A549 (cell line): ENCODE results near the gene CIBAR2.

Experiments used
- CBX8 ChIP-seq: fragments of 200-600 bp; sonication (generic); IDR thresholded peaks from 2 replicates; pipeline ENCODE4 v1.6.1; 2016
- CEBPB ChIP-seq, 2 experiments: fragments of >200 bp in 1 of 2; sonication (Bioruptor Twin) in 1 of 2; formaldehyde crosslinking in 1 of 2; IDR thresholded peaks; 2 replicates each; pipeline ENCODE4 v1.6.1; 2012 to 2016
- CTCF ChIP-seq: fragments of >200 bp; sonication (Bioruptor Twin); formaldehyde crosslinking; IDR thresholded peaks from 3 replicates; pipeline ENCODE4 v1.5.1; 2016
- EP300 ChIP-seq, 2 experiments: fragments of >200 bp; sonication (Bioruptor Twin); formaldehyde crosslinking; IDR thresholded peaks; 2 replicates in 1 of 2; 3 replicates in 1 of 2; pipeline ENCODE4 v1.6.1; 2016 to 2017
- ESRRA ChIP-seq: fragments of 150-350 bp; IDR thresholded peaks from 2 replicates; pipeline ENCODE4 v1.6.1; 2014; ENCODE audit warnings: mild to moderate bottlenecking, low read length, borderline replicate concordance
- FOSL2 ChIP-seq, 2 experiments: fragments of 450-650 bp in 1 of 2; fragments of >200 bp in 1 of 2; sonication (Bioruptor Twin) in 1 of 2; formaldehyde crosslinking; IDR thresholded peaks; 2 replicates each; pipeline versions ENCODE4 v1.5.0 to v1.6.1; 2016 to 2020; ENCODE audit warnings: mild to moderate bottlenecking in 1 of 2, moderate library complexity in 1 of 2
- JUN ChIP-seq, 2 experiments: fragments of >200 bp; sonication (Bioruptor Twin); formaldehyde crosslinking; IDR thresholded peaks; 2 replicates in 1 of 2; 3 replicates in 1 of 2; pipeline ENCODE4 v1.6.1; 2016 to 2017
- JUNB ChIP-seq: fragments of >200 bp; sonication (Bioruptor Twin); formaldehyde crosslinking; IDR thresholded peaks from 2 replicates; pipeline ENCODE4 v1.6.1; 2016
- MYC ChIP-seq: IDR thresholded peaks from 2 replicates; pipeline ENCODE4 v1.6.1; 2012; ENCODE audit warnings: mild to moderate bottlenecking, inconsistent platforms, low read length, improper control_type of control experiment, borderline replicate concordance
- NPAS2 ChIP-seq: fragments of 250-450 bp; sonication (Bioruptor Pico); IDR thresholded peaks from 2 replicates; pipeline ENCODE4 v1.8.0; 2022; ENCODE audit warnings: mild to moderate bottlenecking, moderate library complexity, borderline replicate concordance
- POLR2A ChIP-seq: IDR thresholded peaks from 2 replicates; pipeline ENCODE4 v1.6.1; 2012; ENCODE audit warnings: mild to moderate bottlenecking, low read length
- RCOR1 ChIP-seq: fragments of 150-350 bp; IDR thresholded peaks from 2 replicates; pipeline ENCODE4 v1.6.1; 2014; ENCODE audit warnings: antibody characterized with exemption, low read length, low read depth
- TF ChIP-seq, protein P1 (sequence below): fragments of >200 bp; sonication (Bioruptor Twin); formaldehyde crosslinking; IDR thresholded peaks from 3 replicates; pipeline ENCODE4 v1.6.1; 2016

GRCh38 chr16:85144026-85144915 lies 32.0 kb upstream of the CIBAR2 start:
- TF ChIP-seq POLR2A, result no peak
- no peak for TF ChIP-seq JUN (IDR thresholded peaks at IDR 0.05)
- no peak for TF ChIP-seq FOSL2 (IDR thresholded peaks at IDR 0.05)
- no peak for TF ChIP-seq FOSL2 (CRISPR knock-in tag; IDR thresholded peaks at IDR 0.05)
- TF ChIP-seq CTCF, result no peak
- TF ChIP-seq, protein P1, sequence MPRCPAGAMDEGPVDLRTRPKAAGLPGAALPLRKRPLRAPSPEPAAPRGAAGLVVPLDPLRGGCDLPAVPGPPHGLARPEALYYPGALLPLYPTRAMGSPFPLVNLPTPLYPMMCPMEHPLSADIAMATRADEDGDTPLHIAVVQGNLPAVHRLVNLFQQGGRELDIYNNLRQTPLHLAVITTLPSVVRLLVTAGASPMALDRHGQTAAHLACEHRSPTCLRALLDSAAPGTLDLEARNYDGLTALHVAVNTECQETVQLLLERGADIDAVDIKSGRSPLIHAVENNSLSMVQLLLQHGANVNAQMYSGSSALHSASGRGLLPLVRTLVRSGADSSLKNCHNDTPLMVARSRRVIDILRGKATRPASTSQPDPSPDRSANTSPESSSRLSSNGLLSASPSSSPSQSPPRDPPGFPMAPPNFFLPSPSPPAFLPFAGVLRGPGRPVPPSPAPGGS, result no peak
- TF ChIP-seq CEBPB (IDR thresholded peaks at IDR 0.05), result no peak
- no peak for TF ChIP-seq EP300 (IDR thresholded peaks at IDR 0.05)
- TF ChIP-seq MYC, result no peak
- TF ChIP-seq CBX8, result no peak
- no peak for TF ChIP-seq NPAS2 (CRISPR knock-in tag)
- TF ChIP-seq RCOR1, result no peak
- TF ChIP-seq ESRRA, result no peak
- TF ChIP-seq JUNB, result no peak
